ENCODE measurements around the gene RNF112.

RNF112 gene

GRCh38 chr17:19388791-19389785 lies 21.9 kb upstream of the RNF112 start:
- peak; percentile 49 for DNase-seq

DNA sequence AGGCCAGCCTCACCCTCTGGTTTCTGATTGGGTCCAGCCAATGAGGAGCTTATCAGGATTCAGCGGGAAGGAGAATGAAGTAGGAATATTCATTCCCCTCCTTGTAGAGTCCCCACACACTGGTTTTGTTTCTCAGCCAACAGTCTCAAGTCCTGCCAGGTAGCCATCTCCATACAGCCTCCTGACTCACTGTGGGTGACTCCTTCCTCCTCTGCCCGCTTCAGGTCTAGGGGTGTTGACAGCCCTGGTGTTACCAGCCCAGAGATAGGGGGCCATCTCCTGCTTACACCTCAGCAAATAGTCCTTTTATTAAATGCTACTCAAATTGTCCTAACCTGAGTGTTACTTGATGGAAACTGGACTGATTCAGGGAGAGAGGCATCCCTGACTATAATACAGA lies 20.1 kb upstream of the RNF112 start:
- no peak for DNase-seq

DNA sequence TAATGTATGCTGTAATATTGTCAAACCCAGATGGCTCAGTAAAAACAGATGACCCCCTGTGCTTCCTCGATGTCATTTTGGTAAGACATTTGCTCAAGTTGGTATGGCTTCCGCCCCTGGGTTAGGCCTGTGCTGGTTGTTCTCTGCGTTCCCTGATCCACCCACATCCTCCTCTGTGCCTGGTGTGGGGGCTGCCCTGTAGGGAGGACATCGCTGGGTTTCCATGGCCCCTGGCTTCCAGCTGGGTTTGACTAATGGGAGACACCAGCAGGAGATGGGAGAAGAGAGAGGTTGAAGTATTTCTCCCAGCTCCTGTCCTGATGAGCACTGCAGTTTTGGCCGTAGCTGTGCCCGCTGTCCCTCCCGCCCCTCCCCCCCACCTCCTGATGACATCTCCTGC lies 19.6 kb upstream of the RNF112 start:
- no peak for DNase-seq

GRCh38 chr17:19392303-19392702 lies 18.7 kb upstream of the RNF112 start:
- DNase-seq = no peak

GRCh38 chr17:19397556-19398041 lies 13.4 kb upstream of the RNF112 start:
- DNase-seq = no peak

DNA sequence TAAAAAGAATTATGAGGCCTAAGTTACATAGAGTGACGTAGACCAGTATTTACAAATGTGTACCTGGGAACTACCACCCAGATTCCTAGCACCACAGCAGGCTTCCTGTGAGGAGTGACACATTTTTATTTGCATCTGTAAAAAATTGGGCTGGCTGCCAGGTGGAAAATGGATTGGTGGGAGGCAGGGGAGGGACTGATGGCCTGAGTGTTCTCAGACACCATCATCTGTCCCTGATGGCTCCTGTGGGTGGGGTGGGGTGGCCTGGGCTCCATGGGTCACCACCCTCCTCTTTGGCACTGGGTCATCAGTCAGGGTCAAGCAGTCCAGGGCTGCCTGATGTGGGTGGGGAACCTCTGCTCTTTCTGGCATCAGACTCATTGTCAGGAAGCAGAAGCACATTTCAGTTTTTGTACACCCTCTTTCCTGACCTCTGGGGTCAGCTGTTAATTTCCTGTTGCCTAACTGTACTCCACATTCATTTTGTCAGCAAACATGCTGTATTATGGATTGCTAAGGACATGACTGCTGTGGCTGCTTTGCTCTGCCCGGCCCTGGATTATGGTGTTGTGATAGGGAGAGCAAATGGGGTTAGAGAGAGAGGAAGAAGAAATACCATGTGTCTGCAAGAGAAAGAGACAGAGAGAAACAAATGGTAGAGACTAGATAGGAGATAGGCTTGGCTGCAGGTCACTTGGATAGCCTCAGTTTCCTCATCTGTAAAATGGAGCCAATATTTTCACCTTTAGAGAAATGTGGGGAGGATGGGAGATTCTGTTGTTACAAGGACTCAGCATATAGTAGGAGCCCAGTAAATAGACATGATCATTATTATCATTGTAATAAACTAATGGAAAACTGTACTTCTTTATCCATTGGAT lies 12.5 kb upstream of the RNF112 start:
- DNase-seq = peak; percentile 45

DNA sequence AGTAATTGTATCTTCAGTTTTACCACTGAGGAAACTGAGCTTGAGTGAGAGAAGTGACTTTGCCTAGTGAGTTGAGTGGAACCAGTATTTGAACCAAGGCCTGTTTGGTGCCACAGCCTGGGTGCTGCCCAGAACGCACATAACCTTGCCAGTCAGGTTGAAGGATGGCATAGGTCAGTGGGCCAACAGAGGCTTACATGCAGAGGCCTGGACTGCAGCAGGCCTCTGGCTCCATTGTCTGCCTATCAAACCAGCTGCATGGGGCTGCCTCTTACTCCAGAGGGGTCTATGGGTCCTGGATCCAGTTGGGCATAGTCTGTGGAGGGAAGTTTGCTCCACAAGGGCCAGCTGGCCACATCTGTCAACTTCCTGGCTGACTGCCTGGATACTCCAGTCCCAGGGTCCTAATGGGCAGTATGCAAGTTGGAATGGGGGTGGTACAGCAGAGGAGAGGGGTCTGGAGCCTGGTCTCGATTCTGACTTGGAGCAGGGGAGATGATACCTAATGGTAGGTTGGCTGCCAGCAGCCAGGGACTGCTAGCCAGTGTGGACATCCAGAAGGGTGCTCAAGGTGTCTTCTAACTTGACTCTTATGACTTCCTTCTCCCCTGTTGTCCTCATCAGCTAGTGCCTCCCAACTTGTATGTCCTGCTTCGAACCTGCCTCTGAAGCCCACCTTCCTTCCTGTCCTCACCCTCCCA lies 11.1 kb upstream of the RNF112 start:
- no peak for DNase-seq

GRCh38 chr17:19401321-19402010 lies 9.6 kb upstream of the RNF112 start:
- DNase-seq = no peak

GRCh38 chr17:19402171-19402570 lies 8.9 kb upstream of the RNF112 start:
- DNase-seq = no peak

DNA sequence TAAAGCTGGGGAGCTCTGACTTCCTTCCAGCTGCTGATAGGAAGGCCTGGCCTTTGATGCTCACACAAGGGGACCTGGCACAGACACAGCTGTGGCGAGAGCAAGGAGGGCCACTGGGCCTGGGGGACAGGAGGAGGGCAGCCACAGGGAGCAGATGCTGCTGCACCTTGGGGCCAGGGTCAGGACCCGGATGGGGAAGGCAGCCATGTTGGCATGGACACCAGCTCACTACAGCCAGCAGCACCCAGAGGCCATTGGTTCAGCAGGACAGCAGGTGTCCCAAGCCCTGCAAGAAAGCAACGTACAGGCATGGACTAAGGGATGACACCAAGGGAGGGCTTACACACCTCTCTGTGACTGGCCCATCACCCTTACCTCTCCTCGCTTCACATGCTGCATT lies 8.0 kb upstream of the RNF112 start:
- DNase-seq = no peak

- DNase-seq = no peak
Measured at GRCh38 chr17:19404264-19404663, 6.8 kb upstream of the RNF112 start.

GRCh38 chr17:19405114-19405513 lies 5.9 kb upstream of the RNF112 start:
- no peak for DNase-seq

DNA sequence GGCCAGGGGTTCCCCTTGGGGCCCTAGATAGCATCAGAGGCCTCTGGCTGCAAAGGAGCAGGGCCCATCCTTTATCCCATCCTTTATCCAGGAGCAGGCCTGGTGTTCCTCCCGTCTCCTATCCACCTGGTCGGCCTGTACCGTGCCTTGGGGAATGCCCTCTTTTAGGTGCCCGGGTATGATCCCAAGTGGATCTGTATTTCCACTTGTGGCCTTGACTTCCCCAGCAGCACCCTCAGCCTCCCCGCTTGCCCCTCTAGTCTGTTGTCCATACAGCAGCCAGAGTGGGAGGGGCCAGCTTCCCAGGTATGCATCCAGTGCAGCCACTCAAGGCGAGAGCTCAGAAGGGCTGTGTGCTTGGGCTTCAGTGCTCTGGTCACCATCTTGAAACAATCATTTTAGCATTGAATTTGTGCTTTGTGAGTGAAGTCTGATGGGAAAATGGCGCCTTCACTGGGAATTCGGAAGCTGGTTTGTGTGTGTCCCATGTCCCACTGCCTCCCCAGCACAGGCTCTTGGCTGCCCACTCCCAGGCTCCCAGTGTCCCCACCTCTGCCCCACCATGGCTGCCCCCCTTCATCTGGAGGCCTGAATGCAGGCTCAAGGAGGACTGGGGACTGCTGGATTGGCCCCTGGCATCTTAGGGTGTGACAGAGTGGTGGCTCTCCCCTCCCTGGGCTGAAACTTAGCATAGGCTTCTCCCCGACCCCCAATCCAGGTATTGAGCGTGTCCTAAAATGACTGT lies 3.3 kb upstream of the RNF112 start:
- DNase-seq = no peak

- DNase-seq = no peak
Measured at GRCh38 chr17:19408346-19408710, 2.7 kb upstream of the RNF112 start.

GRCh38 chr17:19409066-19409465 lies 2.0 kb upstream of the RNF112 start:
- DNase-seq = no peak

DNA sequence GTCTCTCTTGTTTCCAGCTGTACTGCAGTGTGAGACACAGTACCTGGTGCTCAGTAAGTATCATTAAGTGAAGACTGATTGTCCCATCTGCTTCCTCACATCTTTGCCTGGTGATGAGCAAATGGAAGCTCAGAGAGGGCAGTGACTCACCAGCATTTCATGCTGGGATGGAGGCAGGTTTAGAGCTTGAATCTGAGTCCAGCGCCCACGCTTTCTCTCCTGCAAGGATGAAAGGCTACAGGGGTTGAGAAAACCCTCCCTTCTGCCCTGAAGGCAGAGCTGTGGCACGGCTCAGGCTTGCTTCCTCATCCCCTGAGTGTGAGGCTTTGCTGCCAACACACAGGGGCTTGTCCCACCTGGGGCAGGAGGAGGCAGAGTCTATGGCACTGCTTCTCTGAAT lies 1.5 kb upstream of the RNF112 start:
- DNase-seq = no peak

- no peak for DNase-seq
Measured at GRCh38 chr17:19410091-19410490, 941 bp upstream of the RNF112 start.

DNA sequence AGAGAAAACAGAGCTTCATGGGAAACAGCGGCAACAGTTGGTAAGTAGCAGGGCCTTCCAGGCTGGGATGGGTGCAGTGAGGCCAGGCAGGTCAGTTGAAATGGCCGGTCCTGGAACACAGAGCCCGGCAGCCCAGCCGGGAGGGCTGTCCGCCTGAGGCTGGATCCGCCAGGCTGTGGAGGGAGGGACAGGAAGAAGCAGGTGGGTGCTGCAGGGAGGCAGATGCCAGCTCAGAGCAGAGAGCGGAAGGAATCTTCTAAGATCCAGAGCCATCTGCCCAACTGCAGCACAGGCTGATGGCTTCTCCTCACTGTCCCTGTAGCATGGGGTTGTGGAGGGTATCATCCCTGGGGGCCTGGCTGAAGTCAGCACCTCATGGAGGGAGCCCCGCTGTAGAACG lies 599 bp downstream of the RNF112 start:
- no peak for DNase-seq

DNA sequence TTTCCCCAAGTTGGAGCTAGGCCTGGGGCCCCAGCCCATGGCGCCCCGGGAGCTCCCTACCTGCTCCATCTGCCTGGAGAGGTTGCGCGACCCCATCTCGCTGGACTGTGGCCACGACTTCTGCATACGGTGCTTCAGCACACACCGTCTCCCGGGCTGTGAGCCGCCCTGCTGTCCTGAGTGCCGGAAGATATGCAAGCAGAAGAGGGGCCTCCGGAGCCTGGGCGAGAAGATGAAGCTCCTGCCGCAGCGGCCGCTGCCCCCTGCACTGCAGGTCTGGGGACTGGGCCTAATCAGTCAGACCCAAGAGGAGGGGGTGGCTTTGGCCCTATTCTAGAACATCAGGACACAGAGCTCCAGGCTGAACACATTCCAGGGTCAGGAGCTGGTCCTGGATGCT lies 1.5 kb downstream of the RNF112 start:
- DNase-seq = no peak

- no peak for DNase-seq
Measured at GRCh38 chr17:19412984-19413383, 2.0 kb downstream of the RNF112 start.

DNA sequence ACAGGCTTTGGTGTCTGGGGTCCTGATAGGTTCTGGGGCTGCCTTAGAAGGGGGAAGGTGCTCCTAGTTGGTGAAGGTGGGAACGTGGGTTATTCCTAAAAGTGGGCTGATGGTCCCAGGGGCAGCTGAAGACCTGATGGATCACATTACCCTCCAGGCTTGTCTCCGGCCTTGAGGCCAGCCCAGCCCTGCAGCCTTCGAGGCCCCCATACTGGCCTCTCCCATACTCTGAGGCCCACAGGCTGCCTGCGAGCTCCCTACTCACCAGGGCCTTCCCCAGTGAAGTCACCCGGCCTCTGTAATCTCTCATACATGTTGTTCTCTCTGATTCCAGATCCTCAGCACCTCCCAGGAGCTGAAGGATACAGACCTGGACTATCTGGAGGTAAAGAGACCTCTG lies 2.7 kb downstream of the RNF112 start:
- no peak for DNase-seq

Data from hematopoietic multipotent progenitor cell treated with erythropoietin and hydrocortisone succinate and interleukin-3 and kit ligand, for 4 days (in vitro differentiated cells).